ENCODE measurements around the gene SFT2D3.
"Not testable (repeated sequence)": the region's sequence is repeated elsewhere in the genome, so short reads cannot be mapped to it uniquely, and the experiment has no call there.

SFT2D3 gene

GRCh38 chr2:127737892-127738291 is 36.6 kb downstream of the SFT2D3 start:
- 91% methylated on average over 1 of the region's 1 CpG for WGBS
- no peaks in the 10 kb centered on the region for H3K9me3 ChIP-seq (ENCODE audit: insufficient read depth, low read depth, low read length)
- H3K4me3 ChIP-seq (ENCODE audit: low read length) = no peak overlapping the region
- H3K9ac ChIP-seq (ENCODE audit: low read depth, low read length) = no peak overlapping the region
- no peak overlapping the region for H3K27ac ChIP-seq (ENCODE audit: low read depth, low read length)
- H3K4me1 ChIP-seq (ENCODE audit: insufficient read depth, low read length) = no peaks in the 10 kb centered on the region
- no peaks in the 10 kb centered on the region for H3K27me3 ChIP-seq (ENCODE audit: insufficient read depth, low read length)
- peaks cover 44% of the 10 kb centered on the region for H3K36me3 ChIP-seq (ENCODE audit: insufficient read depth, low read length)

GRCh38 chr2:127739800-127740199 is 38.5 kb downstream of the SFT2D3 start:
- no peak overlapping the region for H3K9ac ChIP-seq (ENCODE audit: low read depth, low read length)
- H3K36me3 ChIP-seq (ENCODE audit: insufficient read depth, low read length) = peaks cover 56% of the 10 kb centered on the region
- H3K4me3 ChIP-seq (ENCODE audit: low read length) = no peak overlapping the region
- H3K4me1 ChIP-seq (ENCODE audit: insufficient read depth, low read length) = no peaks in the 10 kb centered on the region
- no peak overlapping the region for H3K27ac ChIP-seq (ENCODE audit: low read depth, low read length)
- 100% methylated on average over 1 of the region's 1 CpG for WGBS
- no peaks in the 10 kb centered on the region for H3K27me3 ChIP-seq (ENCODE audit: insufficient read depth, low read length)
- no peaks in the 10 kb centered on the region for H3K9me3 ChIP-seq (ENCODE audit: insufficient read depth, low read depth, low read length)

GRCh38 chr2:127740665-127741288 is 39.5 kb downstream of the SFT2D3 start:
- Histone ChIP-seq H3K36me3 (ENCODE audit: insufficient read depth, low read length) (peaks cover 61% of the 10 kb centered on the region), H3K9me3 (ENCODE audit: insufficient read depth, low read depth, low read length) (no peaks in the 10 kb centered on the region), H3K27ac (ENCODE audit: low read depth, low read length) (no peak overlapping the region), H3K27me3 (ENCODE audit: insufficient read depth, low read length) (no peaks in the 10 kb centered on the region), H3K4me3 (ENCODE audit: low read length) (no peak overlapping the region), H3K4me1 (ENCODE audit: insufficient read depth, low read length) (no peaks in the 10 kb centered on the region), H3K9ac (ENCODE audit: low read depth, low read length) (no peak overlapping the region)
- 97% methylated on average over 3 of the region's 3 CpGs for WGBS

- H3K27me3 ChIP-seq (ENCODE audit: insufficient read depth, low read length) = no peaks in the 10 kb centered on the region
- no peak overlapping the region for H3K27ac ChIP-seq (ENCODE audit: low read depth, low read length)
- no peaks in the 10 kb centered on the region for H3K4me1 ChIP-seq (ENCODE audit: insufficient read depth, low read length)
- no peaks in the 10 kb centered on the region for H3K9me3 ChIP-seq (ENCODE audit: insufficient read depth, low read depth, low read length)
- peaks cover 73% of the 10 kb centered on the region for H3K36me3 ChIP-seq (ENCODE audit: insufficient read depth, low read length)
- 85% methylated on average over 1 of the region's 3 CpGs for WGBS
- H3K4me3 ChIP-seq (ENCODE audit: low read length) = no peak overlapping the region
- H3K9ac ChIP-seq (ENCODE audit: low read depth, low read length) = no peak overlapping the region
Measured at GRCh38 chr2:127743477-127744026, 42.3 kb downstream of the SFT2D3 start.

- 95% methylated on average over 5 of the region's 5 CpGs for WGBS
- H3K4me1 ChIP-seq (ENCODE audit: insufficient read depth, low read length) = no peaks in the 10 kb centered on the region
- H3K9ac ChIP-seq (ENCODE audit: low read depth, low read length) = no peak overlapping the region
- H3K9me3 ChIP-seq (ENCODE audit: insufficient read depth, low read depth, low read length) = no peaks in the 10 kb centered on the region
- no peak overlapping the region for H3K27ac ChIP-seq (ENCODE audit: low read depth, low read length)
- no peak overlapping the region for H3K4me3 ChIP-seq (ENCODE audit: low read length)
- H3K27me3 ChIP-seq (ENCODE audit: insufficient read depth, low read length) = no peaks in the 10 kb centered on the region
- H3K36me3 ChIP-seq (ENCODE audit: insufficient read depth, low read length) = peaks cover 69% of the 10 kb centered on the region
Measured at GRCh38 chr2:127747621-127748020, 46.3 kb downstream of the SFT2D3 start.

GRCh38 chr2:127749537-127749936 is 48.2 kb downstream of the SFT2D3 start:
- not testable (repeated sequence) for H3K27me3 ChIP-seq (ENCODE audit: insufficient read depth, low read length); H3K27ac ChIP-seq (ENCODE audit: low read depth, low read length); H3K9ac ChIP-seq (ENCODE audit: low read depth, low read length); H3K9me3 ChIP-seq (ENCODE audit: insufficient read depth, low read depth, low read length); H3K4me3 ChIP-seq (ENCODE audit: low read length); H3K4me1 ChIP-seq (ENCODE audit: insufficient read depth, low read length)
- H3K36me3 ChIP-seq (ENCODE audit: insufficient read depth, low read length) = peaks cover 72% of the 10 kb centered on the region
- WGBS = 92% methylated on average over 5 of the region's 5 CpGs

- Histone ChIP-seq H3K4me3 (ENCODE audit: low read length) (no peak overlapping the region), H3K27me3 (ENCODE audit: insufficient read depth, low read length) (no peaks in the 10 kb centered on the region), H3K9ac (ENCODE audit: low read depth, low read length) (no peak overlapping the region), H3K36me3 (ENCODE audit: insufficient read depth, low read length) (peaks cover 69% of the 10 kb centered on the region), H3K9me3 (ENCODE audit: insufficient read depth, low read depth, low read length) (no peaks in the 10 kb centered on the region), H3K4me1 (ENCODE audit: insufficient read depth, low read length) (no peaks in the 10 kb centered on the region), H3K27ac (ENCODE audit: low read depth, low read length) (no peak overlapping the region)
Measured at GRCh38 chr2:127753374-127753773, 52.1 kb downstream of the SFT2D3 start.

- WGBS = 96% methylated on average over 8 of the region's 8 CpGs
- Histone ChIP-seq H3K9me3 (ENCODE audit: insufficient read depth, low read depth, low read length) (no peaks in the 10 kb centered on the region), H3K27me3 (ENCODE audit: insufficient read depth, low read length) (no peaks in the 10 kb centered on the region), H3K36me3 (ENCODE audit: insufficient read depth, low read length) (peaks cover 70% of the 10 kb centered on the region), H3K9ac (ENCODE audit: low read depth, low read length) (no peak overlapping the region), H3K4me3 (ENCODE audit: low read length) (no peak overlapping the region), H3K4me1 (ENCODE audit: insufficient read depth, low read length) (no peaks in the 10 kb centered on the region), H3K27ac (ENCODE audit: low read depth, low read length) (no peak overlapping the region)
Measured at GRCh38 chr2:127754186-127754585, 52.9 kb downstream of the SFT2D3 start.

All from HUES64 (cell line).